Pancreas (tissue), 10 donors: Measurements from ENCODE around the gene IPO8. TPM values are rescaled to one million over a fixed set of nuclear protein-coding genes. Genes with fewer than 3 reads are reported as not detected.

ENCODE experiments used
- ATAC-seq, 4 donors: fragments of 200-7000 bp; cut with Tn5 transposase; one replicate each; pipeline versions ENCODE4 v1.8.0 to v1.9.1; 2020; ENCODE audit warnings: mild to moderate bottlenecking in 4 of 4, moderate library complexity in 4 of 4
- DNase-seq, 6 donors: peaks; one replicate each; pipeline ENCODE4 v3.0.0-alpha.2; 2020
- FAIRE-seq: peaks from 2 replicates; lab custom pipeline; 2012; peaks lifted over from hg19 to GRCh38; lab: Jason Lieb, UNC
- H3K27ac ChIP-seq, 4 donors: fragments of 200-600 bp; sonication (generic); 1 replicate in 3 of 4; 2 replicates in 1 of 4; pipeline versions ENCODE4 v1.5.0 to v1.8.0; 2020
- H3K27me3 ChIP-seq, 4 donors: fragments of 200-600 bp; one replicate each; pipeline ENCODE4 v1.8.0; 2021
- H3K36me3 ChIP-seq, 3 donors: fragments of 200-600 bp; sonication (generic) in 1 of 3; one replicate each; pipeline versions ENCODE4 v1.5.0 to v1.8.0; 2020 to 2021
- H3K4me1 ChIP-seq, 3 donors: fragments of 200-600 bp; one replicate each; pipeline ENCODE4 v1.8.0; 2021
- H3K4me3 ChIP-seq, 4 donors: fragments of 200-600 bp; sonication (generic) in 2 of 4; one replicate each; pipeline versions ENCODE4 v1.5.0 to v1.8.0; 2020 to 2021
- H3K9me3 ChIP-seq, 4 donors: fragments of 200-600 bp; one replicate each; pipeline ENCODE4 v1.8.0; 2021
- WGBS, 2 donors: extraction: QIAGEN DNeasy Blood & Tissue Kit; methylation state at CpG; one replicate each; pipeline ENCODE4 v1.1.7; 2013; 5-methylcytosine and 5-hydroxymethylcytosine counted together
- intact Hi-C, 3 donors: fragments of 100-400 bp; cut with DNase I; formaldehyde crosslinking; loops; one replicate each; pipeline versions ENCODE4 v1.11.1 to v1.14.2; 2022
- polyA plus RNA-seq, 2 donors: library from polyadenylated mRNA; stranded (reverse); fragments of 200-250 nt; gene quantifications; one replicate each; pipeline ENCODE4 v1.2.3, GENCODE V29; 2013
- total RNA-seq, 6 donors: library from RNA; stranded (reverse); fragmentation: NEBNext Ultra II Directional in 4 of 6; extraction: Animal tissue kit (Norgen Biotek cat#: 25700) in 4 of 6; gene quantifications; one replicate each; pipeline versions ENCODE4 v1.2.1 to v1.2.4, GENCODE V29; 2021 to 2023
- TF ChIP-seq, protein P1 (sequence below), 4 donors: fragments of 200-600 bp; sonication (generic) in 3 of 4; IDR thresholded peaks; one replicate each; pipeline versions ENCODE4 v1.5.0 to v1.8.0; 2021; ENCODE audit warnings: antibody characterized with exemption in 4 of 4
- donor health status: healthy with polysubstance abuse.
- donor health status: DM: no; HTN: no; CAD: no; lungs with moderate emphysema.
- donor health status: DM: no; HTN: no; CAD: no.
- donor health status: control.
- donor health status: control.
- donor health status: Bipolar disorder and iron deficiency.
- donor health status: DM: yes; HTN: yes; CAD: no.
- donor health status: DM: no; HTN: no; CAD: no.
- donor health status: DM: no; HTN: no; CAD: no.
- donor health status: DM: yes; HTN: yes; CAD: no.

IPO8 gene
- total and polyA plus RNA-seq, 8 donors = 6.1 to 41.4 (median 22.9) TPM

- ATAC-seq (no peak), FAIRE-seq (peak; percentile 17), DNase-seq (no peak)
- TF ChIP-seq, protein P1, sequence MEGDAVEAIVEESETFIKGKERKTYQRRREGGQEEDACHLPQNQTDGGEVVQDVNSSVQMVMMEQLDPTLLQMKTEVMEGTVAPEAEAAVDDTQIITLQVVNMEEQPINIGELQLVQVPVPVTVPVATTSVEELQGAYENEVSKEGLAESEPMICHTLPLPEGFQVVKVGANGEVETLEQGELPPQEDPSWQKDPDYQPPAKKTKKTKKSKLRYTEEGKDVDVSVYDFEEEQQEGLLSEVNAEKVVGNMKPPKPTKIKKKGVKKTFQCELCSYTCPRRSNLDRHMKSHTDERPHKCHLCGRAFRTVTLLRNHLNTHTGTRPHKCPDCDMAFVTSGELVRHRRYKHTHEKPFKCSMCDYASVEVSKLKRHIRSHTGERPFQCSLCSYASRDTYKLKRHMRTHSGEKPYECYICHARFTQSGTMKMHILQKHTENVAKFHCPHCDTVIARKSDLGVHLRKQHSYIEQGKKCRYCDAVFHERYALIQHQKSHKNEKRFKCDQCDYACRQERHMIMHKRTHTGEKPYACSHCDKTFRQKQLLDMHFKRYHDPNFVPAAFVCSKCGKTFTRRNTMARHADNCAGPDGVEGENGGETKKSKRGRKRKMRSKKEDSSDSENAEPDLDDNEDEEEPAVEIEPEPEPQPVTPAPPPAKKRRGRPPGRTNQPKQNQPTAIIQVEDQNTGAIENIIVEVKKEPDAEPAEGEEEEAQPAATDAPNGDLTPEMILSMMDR (IDR thresholded peaks at IDR 0.05) = no peak
- Histone ChIP-seq H3K27ac (no peak overlapping the region), H3K9me3 (no peaks in the 10 kb centered on the region), H3K4me3 (no peak overlapping the region), H3K36me3 (no peaks in the 10 kb centered on the region), H3K27me3 (no peaks in the 10 kb centered on the region), H3K4me1 (peaks cover 0 to 10% (median 5%) of the 10 kb centered on the region in 3 donors)
- intact Hi-C loops = no loop called here
- 89 to 90% methylated on average over 2 of the region's 2 CpGs for WGBS, 2 donors
Observed at GRCh38 chr12:30640392-30640791, 55.3 kb downstream of the IPO8 start.

DNA sequence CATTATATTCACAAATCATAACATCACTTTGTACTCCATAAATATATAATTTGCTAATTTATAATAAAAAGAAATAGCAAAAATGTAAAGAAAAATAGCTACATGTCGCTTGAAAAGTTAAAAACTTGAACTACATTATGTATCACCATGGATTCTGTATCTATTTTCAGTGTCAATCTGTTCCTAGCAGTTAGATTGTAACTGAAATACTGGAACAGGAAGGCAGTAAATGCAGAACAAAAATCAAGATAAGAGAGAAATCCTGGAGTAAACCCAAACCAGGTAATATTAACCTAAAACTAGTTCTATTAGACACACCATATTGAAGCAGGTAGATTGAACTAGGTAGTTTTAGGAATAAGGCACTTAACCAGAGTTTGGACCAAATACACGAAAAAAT lies 60.3 kb downstream of the IPO8 start:
- Histone ChIP-seq H3K9me3 (no peaks in the 10 kb centered on the region), H3K36me3 (peaks cover 0 to 10% (median 0%) of the 10 kb centered on the region in 3 donors), H3K27ac (peak overlapping the region in 1 of 4 donors; percentile 1), H3K27me3 (no peaks in the 10 kb centered on the region), H3K4me3 (no peak overlapping the region), H3K4me1 (peaks cover 0 to 26% (median 7%) of the 10 kb centered on the region in 3 donors)
- WGBS, 2 donors = 70 to 74% methylated on average over 2 of the region's 2 CpGs
- FAIRE-seq (no peak), DNase-seq (no peak), ATAC-seq (peak in 2 of 4 donors; percentile 8 to 50)
- intact Hi-C loops = no loop called here
- TF ChIP-seq, protein P1 (IDR thresholded peaks at IDR 0.05) = no peak

DNA sequence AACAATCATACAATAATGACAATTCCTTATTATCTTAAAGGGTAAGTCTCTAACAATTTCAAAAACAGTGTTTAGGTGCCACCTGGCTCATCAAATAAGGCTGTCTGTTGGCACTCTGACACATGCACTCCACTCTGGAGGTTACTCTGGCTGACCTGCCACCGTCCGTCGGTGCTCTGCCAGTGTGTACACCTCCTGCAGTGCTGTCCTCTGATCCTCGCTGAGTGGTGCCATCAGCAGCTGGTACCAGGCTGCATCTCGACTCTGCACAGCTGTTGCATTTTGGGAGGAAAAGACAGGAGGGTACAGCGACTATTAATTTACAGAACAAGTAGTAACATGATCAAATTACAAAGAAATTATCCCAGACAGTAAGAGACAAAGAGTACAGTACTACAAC lies 63.9 kb downstream of the IPO8 start:
- Histone ChIP-seq H3K4me1 (peaks cover 0 to 27% (median 7%) of the 10 kb centered on the region in 3 donors), H3K27ac (no peak overlapping the region), H3K4me3 (no peak overlapping the region), H3K9me3 (no peaks in the 10 kb centered on the region), H3K36me3 (peaks cover 0 to 14% (median 4%) of the 10 kb centered on the region in 3 donors), H3K27me3 (no peaks in the 10 kb centered on the region)
- ATAC-seq (peak; percentile 36 to 58 (median 52)), DNase-seq (no peak), FAIRE-seq (no peak)
- TF ChIP-seq, protein P1 (IDR thresholded peaks at IDR 0.05) = no peak
- 61 to 70% methylated on average over 6 of the region's 6 CpGs for WGBS, 2 donors
- intact Hi-C loops = no loop called here

- WGBS, 2 donors = 36 to 45% methylated on average over 3 of the region's 3 CpGs
- Histone ChIP-seq H3K9me3 (no peaks in the 10 kb centered on the region), H3K27me3 (no peaks in the 10 kb centered on the region), H3K27ac (peak overlapping the region in 2 of 4 donors; percentile 10 to 48), H3K4me3 (no peak overlapping the region), H3K36me3 (peaks cover 0 to 14% (median 4%) of the 10 kb centered on the region in 3 donors), H3K4me1 (peaks cover 0 to 25% (median 7%) of the 10 kb centered on the region in 3 donors)
- intact Hi-C loops = no loop called here
- FAIRE-seq = no peak
- TF ChIP-seq, protein P1 (IDR thresholded peaks at IDR 0.05) = no peak
- DNase-seq = no peak
- ATAC-seq = peak; percentile 54 to 67 (median 60)
Observed at GRCh38 chr12:30630979-30631285, 64.7 kb downstream of the IPO8 start.

- Histone ChIP-seq H3K4me1 (peaks cover 0 to 19% (median 7%) of the 10 kb centered on the region in 3 donors), H3K27me3 (no peaks in the 10 kb centered on the region), H3K27ac (peak overlapping the region in 2 of 4 donors; percentile 10 to 48), H3K36me3 (peaks cover 0 to 14% (median 4%) of the 10 kb centered on the region in 3 donors), H3K9me3 (no peaks in the 10 kb centered on the region), H3K4me3 (no peak overlapping the region)
- ATAC-seq (peak; percentile 46 to 75 (median 58)), DNase-seq (no peak), FAIRE-seq (no peak)
- WGBS, 2 donors = 49 to 55% methylated on average over 6 of the region's 6 CpGs
- TF ChIP-seq, protein P1 (IDR thresholded peaks at IDR 0.05) = no peak
- intact Hi-C loops = no loop called here
Observed at GRCh38 chr12:30630076-30630978, 65.3 kb downstream of the IPO8 start.
